ENCODE measurements around the gene TCF20.

- TF ChIP-seq, protein P1, sequence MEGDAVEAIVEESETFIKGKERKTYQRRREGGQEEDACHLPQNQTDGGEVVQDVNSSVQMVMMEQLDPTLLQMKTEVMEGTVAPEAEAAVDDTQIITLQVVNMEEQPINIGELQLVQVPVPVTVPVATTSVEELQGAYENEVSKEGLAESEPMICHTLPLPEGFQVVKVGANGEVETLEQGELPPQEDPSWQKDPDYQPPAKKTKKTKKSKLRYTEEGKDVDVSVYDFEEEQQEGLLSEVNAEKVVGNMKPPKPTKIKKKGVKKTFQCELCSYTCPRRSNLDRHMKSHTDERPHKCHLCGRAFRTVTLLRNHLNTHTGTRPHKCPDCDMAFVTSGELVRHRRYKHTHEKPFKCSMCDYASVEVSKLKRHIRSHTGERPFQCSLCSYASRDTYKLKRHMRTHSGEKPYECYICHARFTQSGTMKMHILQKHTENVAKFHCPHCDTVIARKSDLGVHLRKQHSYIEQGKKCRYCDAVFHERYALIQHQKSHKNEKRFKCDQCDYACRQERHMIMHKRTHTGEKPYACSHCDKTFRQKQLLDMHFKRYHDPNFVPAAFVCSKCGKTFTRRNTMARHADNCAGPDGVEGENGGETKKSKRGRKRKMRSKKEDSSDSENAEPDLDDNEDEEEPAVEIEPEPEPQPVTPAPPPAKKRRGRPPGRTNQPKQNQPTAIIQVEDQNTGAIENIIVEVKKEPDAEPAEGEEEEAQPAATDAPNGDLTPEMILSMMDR (IDR thresholded peaks at IDR 0.05), result no peak
- no peak for TF ChIP-seq ZFX (IDR thresholded peaks at IDR 0.05; ENCODE audit: borderline replicate concordance)
Observed at GRCh38 chr22:42283278-42284201, 13.1 kb upstream of the TCF20 start.

Data from 22Rv1 (cell line).